ENCODE data around the gene MACROD1. TPM values are rescaled to one million over a fixed set of nuclear protein-coding genes. Genes with fewer than 3 reads are reported as not detected.

Gene MACROD1
- total and polyA plus RNA-seq, 9 of the 15 experiments (the other 6 are each of a cell fraction or from before 2014, with no cell fraction given), result 1.1 to 60.0 (median 26.4) TPM

DNA sequence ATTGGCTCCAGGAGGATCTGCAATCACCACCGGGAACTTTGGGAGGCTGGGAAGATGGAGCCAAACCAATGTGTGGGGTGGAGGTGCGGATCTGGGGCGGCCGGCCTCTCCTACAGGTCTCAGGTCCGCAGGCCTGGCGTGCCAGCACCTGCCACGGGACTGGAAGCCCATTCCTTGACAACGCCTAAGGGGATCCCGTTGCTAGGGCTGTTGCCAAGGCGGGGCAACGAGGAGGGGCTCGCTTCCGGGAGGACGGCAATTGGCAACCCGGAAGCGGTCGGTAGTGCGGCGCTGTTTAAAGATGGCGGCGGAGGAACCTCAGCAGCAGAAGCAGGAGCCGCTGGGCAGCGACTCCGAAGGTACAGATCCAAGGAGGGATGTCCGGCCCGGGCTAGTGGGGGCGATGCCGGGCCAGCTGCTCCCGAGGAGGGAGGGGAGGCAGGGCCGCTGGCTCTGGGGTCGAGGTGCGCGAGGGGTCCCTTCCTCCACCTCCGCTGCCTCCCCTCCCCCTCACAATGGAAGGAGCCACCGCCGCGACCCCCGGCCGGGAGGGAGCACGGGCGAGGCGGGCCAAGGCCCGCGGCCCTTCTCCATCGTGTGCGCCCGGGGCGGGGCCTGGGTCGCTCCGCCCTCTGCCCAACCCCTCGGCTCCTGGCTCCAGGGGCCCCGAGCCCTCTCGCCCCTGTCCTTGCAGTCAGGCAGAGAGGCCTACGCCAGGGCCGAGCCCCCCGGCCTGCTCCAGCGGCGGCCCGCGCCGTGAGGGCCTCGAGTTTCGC lies 179.6 kb downstream of the MACROD1 start, which contains the start of gene OTUB1 (continued):
- TF ChIP-seq MAFF (IDR thresholded peaks at IDR 0.05; ENCODE audit: low read length) (no peak), ZNF3 (CRISPR knock-in tag; IDR thresholded peaks at IDR 0.05) (no peak), ZNF57 (CRISPR knock-in tag; IDR thresholded peaks at IDR 0.05) (no peak), CREB1 (IDR thresholded peaks at IDR 0.05) (no peak; the same call in 1 of the 2 replicates), CREB1 (CRISPR knock-in tag; IDR thresholded peaks at IDR 0.05) (no peak; the same call in 1 of the 2 replicates), MCM5 (IDR thresholded peaks at IDR 0.05; ENCODE audit: low read depth) (no peak), PTBP1 (IDR thresholded peaks at IDR 0.05; ENCODE audit: low read depth, low read length) (no peak), MCM7 (IDR thresholded peaks at IDR 0.05) (no peak), TCF3 (CRISPR knock-in tag; IDR thresholded peaks at IDR 0.05) (no peak), RUNX1 (IDR thresholded peaks at IDR 0.05; ENCODE audit: low read depth) (peak; percentile 66; the same call in 1 of the 2 replicates), SLC30A9 (CRISPR knock-in tag; IDR thresholded peaks at IDR 0.05) (no peak), ID3 (CRISPR knock-in tag; IDR thresholded peaks at IDR 0.05) (no peak), ID3 (tag; IDR thresholded peaks at IDR 0.05) (no peak), SIRT6 (IDR thresholded peaks at IDR 0.05; ENCODE audit: low read depth, low read length) (no peak), EP400 (IDR thresholded peaks at IDR 0.05) (peak; percentile 89), ZNF165 (CRISPR knock-in tag; IDR thresholded peaks at IDR 0.05; ENCODE audit: borderline replicate concordance) (no peak), ZNF589 (CRISPR knock-in tag; IDR thresholded peaks at IDR 0.05; ENCODE audit: low read depth) (0 out of 2 replicates have a peak, but pooled peaks have one; percentile 38), KLF10 (CRISPR knock-in tag; IDR thresholded peaks at IDR 0.05) (no peak), SRF (CRISPR knock-in tag; IDR thresholded peaks at IDR 0.05) (peak in 1 of 2 experiments; percentile 25; a peak in 1 of 4 replicates), ZNF347 (CRISPR knock-in tag; IDR thresholded peaks at IDR 0.05; ENCODE audit: low read depth) (no peak), RNF2 (IDR thresholded peaks at IDR 0.05) (no peak; the same call in 1 of the 2 replicates), RBM17 (IDR thresholded peaks at IDR 0.05; ENCODE audit: borderline replicate concordance, low read depth, low read length) (no peak), POLR2AphosphoS2 (IDR thresholded peaks at IDR 0.05; ENCODE audit: low read length) (peak; percentile 31; the same call in 1 of the 2 replicates)
- TF ChIP-seq, protein P1, sequence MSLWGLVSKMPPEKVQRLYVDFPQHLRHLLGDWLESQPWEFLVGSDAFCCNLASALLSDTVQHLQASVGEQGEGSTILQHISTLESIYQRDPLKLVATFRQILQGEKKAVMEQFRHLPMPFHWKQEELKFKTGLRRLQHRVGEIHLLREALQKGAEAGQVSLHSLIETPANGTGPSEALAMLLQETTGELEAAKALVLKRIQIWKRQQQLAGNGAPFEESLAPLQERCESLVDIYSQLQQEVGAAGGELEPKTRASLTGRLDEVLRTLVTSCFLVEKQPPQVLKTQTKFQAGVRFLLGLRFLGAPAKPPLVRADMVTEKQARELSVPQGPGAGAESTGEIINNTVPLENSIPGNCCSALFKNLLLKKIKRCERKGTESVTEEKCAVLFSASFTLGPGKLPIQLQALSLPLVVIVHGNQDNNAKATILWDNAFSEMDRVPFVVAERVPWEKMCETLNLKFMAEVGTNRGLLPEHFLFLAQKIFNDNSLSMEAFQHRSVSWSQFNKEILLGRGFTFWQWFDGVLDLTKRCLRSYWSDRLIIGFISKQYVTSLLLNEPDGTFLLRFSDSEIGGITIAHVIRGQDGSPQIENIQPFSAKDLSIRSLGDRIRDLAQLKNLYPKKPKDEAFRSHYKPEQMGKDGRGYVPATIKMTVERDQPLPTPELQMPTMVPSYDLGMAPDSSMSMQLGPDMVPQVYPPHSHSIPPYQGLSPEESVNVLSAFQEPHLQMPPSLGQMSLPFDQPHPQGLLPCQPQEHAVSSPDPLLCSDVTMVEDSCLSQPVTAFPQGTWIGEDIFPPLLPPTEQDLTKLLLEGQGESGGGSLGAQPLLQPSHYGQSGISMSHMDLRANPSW (CRISPR knock-in tag; IDR thresholded peaks at IDR 0.05), result no peak
- TF ChIP-seq, protein P2, sequence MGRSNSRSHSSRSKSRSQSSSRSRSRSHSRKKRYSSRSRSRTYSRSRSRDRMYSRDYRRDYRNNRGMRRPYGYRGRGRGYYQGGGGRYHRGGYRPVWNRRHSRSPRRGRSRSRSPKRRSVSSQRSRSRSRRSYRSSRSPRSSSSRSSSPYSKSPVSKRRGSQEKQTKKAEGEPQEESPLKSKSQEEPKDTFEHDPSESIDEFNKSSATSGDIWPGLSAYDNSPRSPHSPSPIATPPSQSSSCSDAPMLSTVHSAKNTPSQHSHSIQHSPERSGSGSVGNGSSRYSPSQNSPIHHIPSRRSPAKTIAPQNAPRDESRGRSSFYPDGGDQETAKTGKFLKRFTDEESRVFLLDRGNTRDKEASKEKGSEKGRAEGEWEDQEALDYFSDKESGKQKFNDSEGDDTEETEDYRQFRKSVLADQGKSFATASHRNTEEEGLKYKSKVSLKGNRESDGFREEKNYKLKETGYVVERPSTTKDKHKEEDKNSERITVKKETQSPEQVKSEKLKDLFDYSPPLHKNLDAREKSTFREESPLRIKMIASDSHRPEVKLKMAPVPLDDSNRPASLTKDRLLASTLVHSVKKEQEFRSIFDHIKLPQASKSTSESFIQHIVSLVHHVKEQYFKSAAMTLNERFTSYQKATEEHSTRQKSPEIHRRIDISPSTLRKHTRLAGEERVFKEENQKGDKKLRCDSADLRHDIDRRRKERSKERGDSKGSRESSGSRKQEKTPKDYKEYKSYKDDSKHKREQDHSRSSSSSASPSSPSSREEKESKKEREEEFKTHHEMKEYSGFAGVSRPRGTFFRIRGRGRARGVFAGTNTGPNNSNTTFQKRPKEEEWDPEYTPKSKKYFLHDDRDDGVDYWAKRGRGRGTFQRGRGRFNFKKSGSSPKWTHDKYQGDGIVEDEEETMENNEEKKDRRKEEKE (IDR thresholded peaks at IDR 0.05; ENCODE audit: borderline replicate concordance in 1 of 2, control insufficient read depth in 1 of 2, low read depth in 2 of 2, low read length in 1 of 2), result no peak
